Heart left ventricle (tissue), 13 donors: ENCODE results near the gene ZNF593OS.

ENCODE experiments used
- POLR2A ChIP-seq, 2 donors: fragments of 450-650 bp; IDR thresholded peaks; one replicate each; pipeline ENCODE4 v1.6.1; 2017; ENCODE audit warnings: antibody characterized with exemption in 2 of 2, mild to moderate bottlenecking in 2 of 2, moderate library complexity in 2 of 2
- TF ChIP-seq, protein P1 (sequence below), 12 donors: fragments of 200-600 bp; sonication (generic) in 4 of 12; IDR thresholded peaks; one replicate each; pipeline versions ENCODE4 v1.5.0 to v1.8.0; 2018 to 2022; ENCODE audit warnings: antibody characterized with exemption in 12 of 12, mild to moderate bottlenecking in 5 of 12
- donor health status: ischemic (EF 13 %, LVEDD 7.1; RV severe dilation, severe dysfunction).
- donor health status: DM: no; HTN: yes; CAD: no.
- donor health status: DM: no; HTN: no; CAD: no.
- donor health status: ischemic (EF 25% LVEDD 6.9; RV normal size, moderate dysfunction).
- donor health status: ischemic (EF 25% LVEDD 5.7; RV mildly dilated, moderate dysfunction).
- donor health status: ischemic (EF 35%, LVEDD 5.7; RV mildly dilated, moderate dysfunction).
- donor health status: nonischemic (EF 11% LVEDD 7.7; RV severe dilation, severe dysfunction).
- donor health status: DM: yes; HTN: yes; CAD: no.
- donor health status: PGD.
- donor health status: ischemic (EF 29% LVEDD 5.4; RV normal size, mild dysfunction).
- donor health status: nonischemic (EF 23%, LVEDD 6.1; RV moderate dilation, normal function).

DNA sequence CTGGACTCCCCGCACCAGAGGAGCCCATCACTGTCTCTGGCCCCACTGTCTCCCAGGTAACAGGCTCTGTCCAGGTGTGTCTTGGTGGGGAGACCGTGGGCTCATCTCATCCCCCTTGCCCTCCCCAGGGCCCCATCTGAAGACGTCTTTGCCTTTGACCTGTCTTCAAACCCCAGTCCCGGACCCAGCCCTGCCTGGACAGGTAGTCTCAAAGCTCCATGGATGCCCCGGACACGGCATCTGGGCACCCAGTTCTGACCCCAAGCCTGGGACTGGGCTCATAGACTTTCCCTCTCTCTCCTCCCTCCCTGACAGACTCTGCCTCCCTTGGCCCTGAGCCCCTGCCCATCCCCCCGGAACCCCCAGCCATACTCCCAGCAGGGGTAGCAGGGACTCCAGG is 12.5 kb upstream of the ZNF593OS start:
- TF ChIP-seq, protein P1, sequence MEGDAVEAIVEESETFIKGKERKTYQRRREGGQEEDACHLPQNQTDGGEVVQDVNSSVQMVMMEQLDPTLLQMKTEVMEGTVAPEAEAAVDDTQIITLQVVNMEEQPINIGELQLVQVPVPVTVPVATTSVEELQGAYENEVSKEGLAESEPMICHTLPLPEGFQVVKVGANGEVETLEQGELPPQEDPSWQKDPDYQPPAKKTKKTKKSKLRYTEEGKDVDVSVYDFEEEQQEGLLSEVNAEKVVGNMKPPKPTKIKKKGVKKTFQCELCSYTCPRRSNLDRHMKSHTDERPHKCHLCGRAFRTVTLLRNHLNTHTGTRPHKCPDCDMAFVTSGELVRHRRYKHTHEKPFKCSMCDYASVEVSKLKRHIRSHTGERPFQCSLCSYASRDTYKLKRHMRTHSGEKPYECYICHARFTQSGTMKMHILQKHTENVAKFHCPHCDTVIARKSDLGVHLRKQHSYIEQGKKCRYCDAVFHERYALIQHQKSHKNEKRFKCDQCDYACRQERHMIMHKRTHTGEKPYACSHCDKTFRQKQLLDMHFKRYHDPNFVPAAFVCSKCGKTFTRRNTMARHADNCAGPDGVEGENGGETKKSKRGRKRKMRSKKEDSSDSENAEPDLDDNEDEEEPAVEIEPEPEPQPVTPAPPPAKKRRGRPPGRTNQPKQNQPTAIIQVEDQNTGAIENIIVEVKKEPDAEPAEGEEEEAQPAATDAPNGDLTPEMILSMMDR (IDR thresholded peaks at IDR 0.05) = no peak
- TF ChIP-seq POLR2A (IDR thresholded peaks at IDR 0.05) = no peak
